WTC11 (cell line): ENCODE data around the gene LETM1. TPM values are rescaled to one million over a fixed set of nuclear protein-coding genes. Genes with fewer than 3 reads are reported as not detected.

ENCODE experiments used
- ATAC-seq: fragments of 200-7000 bp; cut with Tn5 transposase; 2 replicates; pipeline ENCODE4 v1.10.0; 2021; ENCODE audit warnings: mild to moderate bottlenecking, moderate library complexity
- CTCF ChIA-PET: fragments of 300-600 bp; sonication (Branson Sonifier 250); formaldehyde crosslinking; loops from one replicate; lab custom pipeline; 2021; ENCODE audit warnings: antibody characterized with exemption; lab: Charles Lee
- POLR2A ChIA-PET: fragments of 350-600 bp; sonication (Branson Sonifier 250); formaldehyde crosslinking; loops from one replicate; lab custom pipeline; 2021; ENCODE audit warnings: antibody characterized with exemption; lab: Charles Lee
- DNase-seq: peaks from one replicate; pipeline ENCODE4 v3.0.0; 2021; ENCODE audit warnings: low spot score
- H3K27ac Mint-ChIP-seq: 2 replicates; pipeline ENCODE4 v1.8.0; 2021; ENCODE audit warnings: mixed read lengths
- H3K27me3 Mint-ChIP-seq: 2 replicates; pipeline ENCODE4 v1.8.0; 2021; ENCODE audit warnings: low read depth, mild to moderate bottlenecking, moderate library complexity, mixed read lengths
- H3K36me3 Mint-ChIP-seq: 2 replicates; pipeline ENCODE4 v1.8.0; 2021; ENCODE audit warnings: mixed read lengths
- H3K4me1 Mint-ChIP-seq: 2 replicates; pipeline ENCODE4 v1.8.0; 2022; ENCODE audit warnings: mixed read lengths
- H3K4me3 Mint-ChIP-seq: 2 replicates; pipeline ENCODE4 v1.8.0; 2021; ENCODE audit warnings: mild to moderate bottlenecking, moderate library complexity, mixed read lengths
- H3K9me3 Mint-ChIP-seq: 2 replicates; pipeline ENCODE4 v1.8.0; 2021; ENCODE audit warnings: mixed read lengths
- CREB1 ChIP-seq: sonication (generic); formaldehyde crosslinking; IDR thresholded peaks from 2 replicates; pipeline ENCODE4 v1.8.0; 2023; ENCODE audit warnings: mild to moderate bottlenecking, missing genetic modification reagents
- ELF4 ChIP-seq: sonication (generic); formaldehyde crosslinking; IDR thresholded peaks from 2 replicates; pipeline ENCODE4 v1.8.1; 2022; ENCODE audit warnings: low read depth, mild to moderate bottlenecking, moderate library complexity, missing genetic modification reagents
- EMX1 ChIP-seq: fragments of 250-450 bp; sonication (Bioruptor Pico); IDR thresholded peaks from 2 replicates; pipeline ENCODE4 v1.8.0; 2021; ENCODE audit warnings: mild to moderate bottlenecking
- GABPB1 ChIP-seq: sonication (generic); formaldehyde crosslinking; IDR thresholded peaks from 2 replicates; pipeline ENCODE4 v1.8.1; 2023; ENCODE audit warnings: mild to moderate bottlenecking, missing genetic modification reagents
- NFYB ChIP-seq: sonication (generic); formaldehyde crosslinking; conservative IDR thresholded peaks from 2 replicates; pipeline ENCODE4 v1.8.0; 2022; ENCODE audit warnings: low read depth, missing genetic modification reagents
- NR1H2 ChIP-seq: sonication (generic); formaldehyde crosslinking; IDR thresholded peaks from 2 replicates; pipeline ENCODE4 v1.9.0; 2021; ENCODE audit warnings: mild to moderate bottlenecking, moderate library complexity, missing genetic modification reagents
- RORB ChIP-seq: fragments of 250-450 bp; sonication (Bioruptor Pico); IDR thresholded peaks from 2 replicates; pipeline ENCODE4 v1.9.0; 2021; ENCODE audit warnings: mild to moderate bottlenecking
- TEAD4 ChIP-seq: sonication (generic); formaldehyde crosslinking; IDR thresholded peaks from 2 replicates; pipeline ENCODE4 v1.8.0; 2022; ENCODE audit warnings: mild to moderate bottlenecking, missing genetic modification reagents
- ZNF121 ChIP-seq: sonication (generic); formaldehyde crosslinking; IDR thresholded peaks from 2 replicates; pipeline ENCODE4 v1.8.0; 2023; ENCODE audit warnings: missing genetic modification reagents
- ZNF396 ChIP-seq: fragments of 250-450 bp; sonication (Bioruptor Pico); IDR thresholded peaks from 2 replicates; pipeline ENCODE4 v1.8.0; 2021; ENCODE audit warnings: mild to moderate bottlenecking, moderate library complexity, borderline replicate concordance
- ZNF671 ChIP-seq: fragments of 250-450 bp; sonication (Bioruptor Pico); IDR thresholded peaks from 2 replicates; pipeline ENCODE4 v1.8.0; 2021; ENCODE audit warnings: mild to moderate bottlenecking
- total RNA-seq: library from RNA; stranded (reverse); gene quantifications from 3 replicates; pipeline ENCODE4 v1.2.3, GENCODE V29; 2021
- TF ChIP-seq, protein P1 (sequence below): sonication (generic); formaldehyde crosslinking; IDR thresholded peaks from 2 replicates; pipeline ENCODE4 v1.8.0; 2023; ENCODE audit warnings: mild to moderate bottlenecking, missing genetic modification reagents
- TF ChIP-seq, protein P2 (sequence below): sonication (generic); formaldehyde crosslinking; IDR thresholded peaks from 2 replicates; pipeline ENCODE4 v1.8.1; 2022; ENCODE audit warnings: low read depth, missing genetic modification reagents, borderline replicate concordance
- TF ChIP-seq, protein P3 (sequence below): sonication (generic); formaldehyde crosslinking; IDR thresholded peaks from 2 replicates; pipeline ENCODE4 v1.8.1; 2022; ENCODE audit warnings: missing genetic modification reagents, borderline replicate concordance
- TF ChIP-seq, protein P4 (sequence below): sonication (generic); formaldehyde crosslinking; IDR thresholded peaks from 2 replicates; pipeline ENCODE4 v1.8.0; 2022; ENCODE audit warnings: mild to moderate bottlenecking, missing genetic modification reagents
- TF ChIP-seq, protein P5 (sequence below): sonication (generic); formaldehyde crosslinking; IDR thresholded peaks from 2 replicates; pipeline ENCODE4 v1.8.0; 2023; ENCODE audit warnings: missing genetic modification reagents
- TF ChIP-seq, protein P6 (sequence below): sonication (generic); formaldehyde crosslinking; IDR thresholded peaks from 2 replicates; pipeline ENCODE4 v1.8.0; 2023; ENCODE audit warnings: missing genetic modification reagents, mild to moderate bottlenecking, borderline replicate concordance
- TF ChIP-seq, protein P7 (sequence below): sonication (generic); formaldehyde crosslinking; IDR thresholded peaks from 2 replicates; pipeline ENCODE4 v1.8.1; 2023; ENCODE audit warnings: mild to moderate bottlenecking, missing genetic modification reagents, moderate library complexity
- TF ChIP-seq, protein P8 (sequence below): sonication (generic); formaldehyde crosslinking; IDR thresholded peaks from 2 replicates; pipeline ENCODE4 v1.8.1; 2023; ENCODE audit warnings: mild to moderate bottlenecking, moderate library complexity, missing genetic modification reagents

LETM1 gene
- total RNA-seq, 1 experiment from 2014 or later: 66.7 TPM

DNA sequence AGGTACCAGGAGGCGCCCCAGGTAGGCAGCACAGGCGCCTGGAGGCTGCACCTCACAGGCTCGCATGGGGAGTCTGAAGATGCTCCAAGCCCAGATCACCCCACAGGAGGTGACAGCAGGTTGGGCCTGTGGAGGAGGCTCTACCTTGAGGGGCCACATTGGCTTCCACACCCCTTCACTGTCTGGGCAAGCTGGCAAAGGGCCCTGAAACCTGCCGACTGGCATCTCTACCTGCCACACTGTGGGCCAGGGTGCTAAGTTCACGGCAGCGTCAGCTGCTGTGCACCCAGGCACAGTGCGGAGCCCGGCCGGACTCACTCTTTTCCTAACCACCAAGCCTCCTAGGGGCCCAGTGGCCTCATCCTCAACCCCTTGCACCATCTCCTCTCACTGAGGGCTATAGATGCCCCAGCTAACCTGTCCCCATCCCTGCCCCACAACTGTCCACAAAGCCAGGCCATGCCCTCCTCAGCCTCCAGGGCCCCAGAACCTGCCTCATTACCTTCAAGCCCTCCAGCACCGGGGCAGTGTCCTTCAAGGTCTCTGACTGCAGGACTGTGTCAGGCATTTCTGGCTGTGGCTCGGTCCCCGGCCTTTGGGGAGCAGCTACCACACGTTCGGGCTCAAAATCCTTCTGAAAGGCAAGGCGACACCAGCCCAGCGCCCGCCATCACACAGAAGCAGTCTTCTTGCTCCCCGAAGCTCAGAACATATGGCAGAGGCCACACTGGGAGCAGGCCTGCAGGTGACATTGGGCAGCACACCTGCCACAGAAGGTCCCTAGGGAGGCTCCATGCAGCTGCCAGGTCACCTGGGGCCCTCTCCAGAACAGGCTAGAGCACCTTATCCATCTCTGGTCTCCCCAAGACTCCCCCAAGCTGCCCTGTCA, 34.0 kb downstream of the LETM1 start:
- POLR2A ChIA-PET: no interaction called here
- Mint-ChIP-seq H3K27ac (no peak overlapping the region), H3K4me3 (no peak overlapping the region), H3K9me3 (no peaks in the 10 kb centered on the region), H3K4me1 (no peaks in the 10 kb centered on the region), H3K27me3 (no peaks in the 10 kb centered on the region), H3K36me3 (peaks cover 52% of the 10 kb centered on the region)
- DNase-seq: no peak
- no peak for ATAC-seq
- CTCF ChIA-PET: no interaction called here
- TF ChIP-seq, protein P1, sequence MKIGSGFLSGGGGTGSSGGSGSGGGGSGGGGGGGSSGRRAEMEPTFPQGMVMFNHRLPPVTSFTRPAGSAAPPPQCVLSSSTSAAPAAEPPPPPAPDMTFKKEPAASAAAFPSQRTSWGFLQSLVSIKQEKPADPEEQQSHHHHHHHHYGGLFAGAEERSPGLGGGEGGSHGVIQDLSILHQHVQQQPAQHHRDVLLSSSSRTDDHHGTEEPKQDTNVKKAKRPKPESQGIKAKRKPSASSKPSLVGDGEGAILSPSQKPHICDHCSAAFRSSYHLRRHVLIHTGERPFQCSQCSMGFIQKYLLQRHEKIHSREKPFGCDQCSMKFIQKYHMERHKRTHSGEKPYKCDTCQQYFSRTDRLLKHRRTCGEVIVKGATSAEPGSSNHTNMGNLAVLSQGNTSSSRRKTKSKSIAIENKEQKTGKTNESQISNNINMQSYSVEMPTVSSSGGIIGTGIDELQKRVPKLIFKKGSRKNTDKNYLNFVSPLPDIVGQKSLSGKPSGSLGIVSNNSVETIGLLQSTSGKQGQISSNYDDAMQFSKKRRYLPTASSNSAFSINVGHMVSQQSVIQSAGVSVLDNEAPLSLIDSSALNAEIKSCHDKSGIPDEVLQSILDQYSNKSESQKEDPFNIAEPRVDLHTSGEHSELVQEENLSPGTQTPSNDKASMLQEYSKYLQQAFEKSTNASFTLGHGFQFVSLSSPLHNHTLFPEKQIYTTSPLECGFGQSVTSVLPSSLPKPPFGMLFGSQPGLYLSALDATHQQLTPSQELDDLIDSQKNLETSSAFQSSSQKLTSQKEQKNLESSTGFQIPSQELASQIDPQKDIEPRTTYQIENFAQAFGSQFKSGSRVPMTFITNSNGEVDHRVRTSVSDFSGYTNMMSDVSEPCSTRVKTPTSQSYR: no peak
- TF ChIP-seq, protein P2, sequence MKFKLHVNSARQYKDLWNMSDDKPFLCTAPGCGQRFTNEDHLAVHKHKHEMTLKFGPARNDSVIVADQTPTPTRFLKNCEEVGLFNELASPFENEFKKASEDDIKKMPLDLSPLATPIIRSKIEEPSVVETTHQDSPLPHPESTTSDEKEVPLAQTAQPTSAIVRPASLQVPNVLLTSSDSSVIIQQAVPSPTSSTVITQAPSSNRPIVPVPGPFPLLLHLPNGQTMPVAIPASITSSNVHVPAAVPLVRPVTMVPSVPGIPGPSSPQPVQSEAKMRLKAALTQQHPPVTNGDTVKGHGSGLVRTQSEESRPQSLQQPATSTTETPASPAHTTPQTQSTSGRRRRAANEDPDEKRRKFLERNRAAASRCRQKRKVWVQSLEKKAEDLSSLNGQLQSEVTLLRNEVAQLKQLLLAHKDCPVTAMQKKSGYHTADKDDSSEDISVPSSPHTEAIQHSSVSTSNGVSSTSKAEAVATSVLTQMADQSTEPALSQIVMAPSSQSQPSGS (CRISPR knock-in tag): no peak
- TF ChIP-seq ZNF671 (CRISPR knock-in tag) (no peak), RORB (CRISPR knock-in tag) (no peak), GABPB1 (CRISPR knock-in tag) (no peak), NR1H2 (CRISPR knock-in tag) (no peak), ZNF121 (CRISPR knock-in tag) (no peak), EMX1 (CRISPR knock-in tag) (no peak), NFYB (CRISPR knock-in tag) (no peak), CREB1 (CRISPR knock-in tag) (no peak), ELF4 (CRISPR knock-in tag) (no peak), TEAD4 (no peak), ZNF396 (CRISPR knock-in tag) (no peak)
- TF ChIP-seq, protein P3, sequence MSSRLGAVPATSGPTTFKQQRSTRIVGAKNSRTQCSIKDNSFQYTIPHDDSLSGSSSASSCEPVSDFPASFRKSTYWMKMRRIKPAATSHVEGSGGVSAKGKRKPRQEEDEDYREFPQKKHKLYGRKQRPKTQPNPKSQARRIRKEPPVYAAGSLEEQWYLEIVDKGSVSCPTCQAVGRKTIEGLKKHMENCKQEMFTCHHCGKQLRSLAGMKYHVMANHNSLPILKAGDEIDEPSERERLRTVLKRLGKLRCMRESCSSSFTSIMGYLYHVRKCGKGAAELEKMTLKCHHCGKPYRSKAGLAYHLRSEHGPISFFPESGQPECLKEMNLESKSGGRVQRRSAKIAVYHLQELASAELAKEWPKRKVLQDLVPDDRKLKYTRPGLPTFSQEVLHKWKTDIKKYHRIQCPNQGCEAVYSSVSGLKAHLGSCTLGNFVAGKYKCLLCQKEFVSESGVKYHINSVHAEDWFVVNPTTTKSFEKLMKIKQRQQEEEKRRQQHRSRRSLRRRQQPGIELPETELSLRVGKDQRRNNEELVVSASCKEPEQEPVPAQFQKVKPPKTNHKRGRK (CRISPR knock-in tag): no peak
- TF ChIP-seq, protein P4, sequence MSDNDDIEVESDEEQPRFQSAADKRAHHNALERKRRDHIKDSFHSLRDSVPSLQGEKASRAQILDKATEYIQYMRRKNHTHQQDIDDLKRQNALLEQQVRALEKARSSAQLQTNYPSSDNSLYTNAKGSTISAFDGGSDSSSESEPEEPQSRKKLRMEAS: no peak
- TF ChIP-seq, protein P5, sequence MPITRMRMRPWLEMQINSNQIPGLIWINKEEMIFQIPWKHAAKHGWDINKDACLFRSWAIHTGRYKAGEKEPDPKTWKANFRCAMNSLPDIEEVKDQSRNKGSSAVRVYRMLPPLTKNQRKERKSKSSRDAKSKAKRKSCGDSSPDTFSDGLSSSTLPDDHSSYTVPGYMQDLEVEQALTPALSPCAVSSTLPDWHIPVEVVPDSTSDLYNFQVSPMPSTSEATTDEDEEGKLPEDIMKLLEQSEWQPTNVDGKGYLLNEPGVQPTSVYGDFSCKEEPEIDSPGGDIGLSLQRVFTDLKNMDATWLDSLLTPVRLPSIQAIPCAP (CRISPR knock-in tag): no peak
- TF ChIP-seq, protein P6, sequence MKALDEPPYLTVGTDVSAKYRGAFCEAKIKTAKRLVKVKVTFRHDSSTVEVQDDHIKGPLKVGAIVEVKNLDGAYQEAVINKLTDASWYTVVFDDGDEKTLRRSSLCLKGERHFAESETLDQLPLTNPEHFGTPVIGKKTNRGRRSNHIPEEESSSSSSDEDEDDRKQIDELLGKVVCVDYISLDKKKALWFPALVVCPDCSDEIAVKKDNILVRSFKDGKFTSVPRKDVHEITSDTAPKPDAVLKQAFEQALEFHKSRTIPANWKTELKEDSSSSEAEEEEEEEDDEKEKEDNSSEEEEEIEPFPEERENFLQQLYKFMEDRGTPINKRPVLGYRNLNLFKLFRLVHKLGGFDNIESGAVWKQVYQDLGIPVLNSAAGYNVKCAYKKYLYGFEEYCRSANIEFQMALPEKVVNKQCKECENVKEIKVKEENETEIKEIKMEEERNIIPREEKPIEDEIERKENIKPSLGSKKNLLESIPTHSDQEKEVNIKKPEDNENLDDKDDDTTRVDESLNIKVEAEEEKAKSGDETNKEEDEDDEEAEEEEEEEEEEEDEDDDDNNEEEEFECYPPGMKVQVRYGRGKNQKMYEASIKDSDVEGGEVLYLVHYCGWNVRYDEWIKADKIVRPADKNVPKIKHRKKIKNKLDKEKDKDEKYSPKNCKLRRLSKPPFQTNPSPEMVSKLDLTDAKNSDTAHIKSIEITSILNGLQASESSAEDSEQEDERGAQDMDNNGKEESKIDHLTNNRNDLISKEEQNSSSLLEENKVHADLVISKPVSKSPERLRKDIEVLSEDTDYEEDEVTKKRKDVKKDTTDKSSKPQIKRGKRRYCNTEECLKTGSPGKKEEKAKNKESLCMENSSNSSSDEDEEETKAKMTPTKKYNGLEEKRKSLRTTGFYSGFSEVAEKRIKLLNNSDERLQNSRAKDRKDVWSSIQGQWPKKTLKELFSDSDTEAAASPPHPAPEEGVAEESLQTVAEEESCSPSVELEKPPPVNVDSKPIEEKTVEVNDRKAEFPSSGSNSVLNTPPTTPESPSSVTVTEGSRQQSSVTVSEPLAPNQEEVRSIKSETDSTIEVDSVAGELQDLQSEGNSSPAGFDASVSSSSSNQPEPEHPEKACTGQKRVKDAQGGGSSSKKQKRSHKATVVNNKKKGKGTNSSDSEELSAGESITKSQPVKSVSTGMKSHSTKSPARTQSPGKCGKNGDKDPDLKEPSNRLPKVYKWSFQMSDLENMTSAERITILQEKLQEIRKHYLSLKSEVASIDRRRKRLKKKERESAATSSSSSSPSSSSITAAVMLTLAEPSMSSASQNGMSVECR (CRISPR knock-in tag): no peak
- TF ChIP-seq, protein P7, sequence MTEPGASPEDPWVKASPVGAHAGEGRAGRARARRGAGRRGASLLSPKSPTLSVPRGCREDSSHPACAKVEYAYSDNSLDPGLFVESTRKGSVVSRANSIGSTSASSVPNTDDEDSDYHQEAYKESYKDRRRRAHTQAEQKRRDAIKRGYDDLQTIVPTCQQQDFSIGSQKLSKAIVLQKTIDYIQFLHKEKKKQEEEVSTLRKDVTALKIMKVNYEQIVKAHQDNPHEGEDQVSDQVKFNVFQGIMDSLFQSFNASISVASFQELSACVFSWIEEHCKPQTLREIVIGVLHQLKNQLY (CRISPR knock-in tag): no peak
- TF ChIP-seq, protein P8, sequence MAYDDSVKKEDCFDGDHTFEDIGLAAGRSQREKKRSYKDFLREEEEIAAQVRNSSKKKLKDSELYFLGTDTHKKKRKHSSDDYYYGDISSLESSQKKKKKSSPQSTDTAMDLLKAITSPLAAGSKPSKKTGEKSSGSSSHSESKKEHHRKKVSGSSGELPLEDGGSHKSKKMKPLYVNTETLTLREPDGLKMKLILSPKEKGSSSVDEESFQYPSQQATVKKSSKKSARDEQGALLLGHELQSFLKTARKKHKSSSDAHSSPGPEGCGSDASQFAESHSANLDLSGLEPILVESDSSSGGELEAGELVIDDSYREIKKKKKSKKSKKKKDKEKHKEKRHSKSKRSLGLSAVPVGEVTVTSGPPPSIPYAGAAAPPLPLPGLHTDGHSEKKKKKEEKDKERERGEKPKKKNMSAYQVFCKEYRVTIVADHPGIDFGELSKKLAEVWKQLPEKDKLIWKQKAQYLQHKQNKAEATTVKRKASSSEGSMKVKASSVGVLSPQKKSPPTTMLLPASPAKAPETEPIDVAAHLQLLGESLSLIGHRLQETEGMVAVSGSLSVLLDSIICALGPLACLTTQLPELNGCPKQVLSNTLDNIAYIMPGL (CRISPR knock-in tag): no peak
